HepG2 (cell line): ENCODE measurements around the gene KDM8. TPM values are rescaled to one million over a fixed set of nuclear protein-coding genes. Genes with fewer than 3 reads are reported as not detected.

Experiments used
- polyA plus RNA-seq, 8 experiments: library from polyadenylated mRNA; depleted of rRNA in 3 of 8; stranded (reverse) in 7 of 8; unstranded in 1 of 8; fragments of >200 nt; fragmentation: Illumina TruSeq in 4 of 8; extraction: Trizol in 4 of 8; gene quantifications; 2 replicates each; pipeline versions ENCODE4 v1.2.1 to v1.2.3, GENCODE V29; 2011 to 2016; ENCODE audit warnings: low read depth in 4 of 8, missing spikeins in 1 of 8, mixed read lengths in 1 of 8; ENCODE audit not compliant: insufficient read depth in 1 of 8
- total RNA-seq, 5 experiments: library from RNA; depleted of rRNA; stranded (reverse); fragments of >200 nt; fragmentation: Illumina TruSeq; extraction: Trizol; gene quantifications; 2 replicates each; pipeline ENCODE4 v1.2.3, GENCODE V29; 2016; ENCODE audit warnings: low read depth in 1 of 5
- TF ChIP-seq, protein P1 (sequence below): sonication (generic); formaldehyde crosslinking; IDR thresholded peaks from 2 replicates; pipeline ENCODE4 v1.5.1; 2020; ENCODE audit warnings: mild to moderate bottlenecking, moderate library complexity, missing genetic modification reagents

The KDM8 gene
- total and polyA plus RNA-seq, 2 of the 13 experiments (the other 11 are each of a cell fraction or from before 2014, with no cell fraction given), result 3.3 to 8.6 TPM

DNA sequence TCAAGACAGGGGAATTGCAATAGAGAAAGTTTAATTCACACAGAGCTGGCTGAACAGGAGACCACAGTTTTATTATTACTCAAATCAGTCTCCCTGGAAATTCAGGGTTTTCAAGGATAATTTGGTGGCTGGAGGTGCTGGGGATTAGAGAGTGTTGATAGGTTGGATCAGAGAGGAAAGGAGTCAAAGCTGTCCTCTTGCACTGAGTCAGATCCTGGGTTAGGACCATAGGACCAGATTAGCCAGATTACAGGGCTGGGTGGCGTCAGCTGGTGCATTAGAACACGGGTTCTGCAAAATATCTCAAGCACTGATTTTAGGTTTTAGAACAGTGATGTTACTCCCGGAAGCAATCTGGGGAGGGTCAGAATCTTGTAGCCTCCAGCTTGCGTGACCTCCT, 67.0 kb downstream of the KDM8 start (continued):
- TF ChIP-seq, protein P1, sequence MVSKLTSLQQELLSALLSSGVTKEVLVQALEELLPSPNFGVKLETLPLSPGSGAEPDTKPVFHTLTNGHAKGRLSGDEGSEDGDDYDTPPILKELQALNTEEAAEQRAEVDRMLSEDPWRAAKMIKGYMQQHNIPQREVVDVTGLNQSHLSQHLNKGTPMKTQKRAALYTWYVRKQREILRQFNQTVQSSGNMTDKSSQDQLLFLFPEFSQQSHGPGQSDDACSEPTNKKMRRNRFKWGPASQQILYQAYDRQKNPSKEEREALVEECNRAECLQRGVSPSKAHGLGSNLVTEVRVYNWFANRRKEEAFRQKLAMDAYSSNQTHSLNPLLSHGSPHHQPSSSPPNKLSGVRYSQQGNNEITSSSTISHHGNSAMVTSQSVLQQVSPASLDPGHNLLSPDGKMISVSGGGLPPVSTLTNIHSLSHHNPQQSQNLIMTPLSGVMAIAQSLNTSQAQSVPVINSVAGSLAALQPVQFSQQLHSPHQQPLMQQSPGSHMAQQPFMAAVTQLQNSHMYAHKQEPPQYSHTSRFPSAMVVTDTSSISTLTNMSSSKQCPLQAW, result 0 out of 2 replicates have a peak, but pooled peaks have one; percentile 19

Other genes starting within 250 kb of the KDM8 start
- not detected in 2 replicates for gene C16orf82, start 136.6 kb upstream of the KDM8 start, total RNA-seq (2016; rRNA removed; fragmentation: Illumina TruSeq; extraction: Trizol)
- not detected in 2 replicates for gene C16orf82, start 136.6 kb upstream of the KDM8 start, polyA plus RNA-seq (2011; rRNA removed)
- 52.9 and 53.2 TPM in 2 replicates for gene NSMCE1, start 65.2 kb downstream of the KDM8 start, total RNA-seq (2016; rRNA removed; fragmentation: Illumina TruSeq; extraction: Trizol)
- gene NSMCE1, start 65.2 kb downstream of the KDM8 start, polyA plus RNA-seq (2011; rRNA removed), result 42.7 and 43.5 TPM in 2 replicates
- gene IL4R, start 110.4 kb downstream of the KDM8 start, total RNA-seq (2016; rRNA removed; fragmentation: Illumina TruSeq; extraction: Trizol), result 7.6 and 15.9 TPM in 2 replicates
- 49.6 and 60.7 TPM in 2 replicates for gene IL4R, start 110.4 kb downstream of the KDM8 start, polyA plus RNA-seq (2011; rRNA removed)
- gene IL21R, start 198.6 kb downstream of the KDM8 start, total RNA-seq (2016; rRNA removed; fragmentation: Illumina TruSeq; extraction: Trizol), result 0.17 and 0.64 TPM in 2 replicates
- 0.49 and 1.6 TPM in 2 replicates for gene IL21R, start 198.6 kb downstream of the KDM8 start, polyA plus RNA-seq (2011; rRNA removed)